ENCODE data around the gene IQSEC3.

The IQSEC3 gene

DNA sequence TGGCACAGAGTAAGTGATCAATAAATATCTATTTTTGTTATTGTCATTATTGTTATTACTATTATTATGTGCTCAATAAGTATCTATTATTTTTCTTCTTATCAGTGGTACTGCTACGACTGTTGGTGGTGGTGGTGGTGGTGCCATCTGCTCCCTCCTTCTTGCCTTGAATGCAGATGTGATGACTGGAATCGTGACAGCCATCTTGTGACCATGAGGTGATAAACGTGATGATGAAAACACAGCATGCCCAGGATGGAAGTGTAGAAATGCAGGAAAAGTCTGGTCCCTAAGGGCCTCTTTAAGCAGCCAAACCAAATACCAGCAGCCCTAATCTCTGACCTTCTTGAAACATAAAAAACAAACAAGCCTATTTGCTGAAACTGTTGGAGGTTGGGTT is 125.0 kb downstream of the IQSEC3 start:
- H3K4me3 ChIP-seq (ENCODE audit: low read depth, low read length) = no peak overlapping the region
- TF ChIP-seq, protein P1, sequence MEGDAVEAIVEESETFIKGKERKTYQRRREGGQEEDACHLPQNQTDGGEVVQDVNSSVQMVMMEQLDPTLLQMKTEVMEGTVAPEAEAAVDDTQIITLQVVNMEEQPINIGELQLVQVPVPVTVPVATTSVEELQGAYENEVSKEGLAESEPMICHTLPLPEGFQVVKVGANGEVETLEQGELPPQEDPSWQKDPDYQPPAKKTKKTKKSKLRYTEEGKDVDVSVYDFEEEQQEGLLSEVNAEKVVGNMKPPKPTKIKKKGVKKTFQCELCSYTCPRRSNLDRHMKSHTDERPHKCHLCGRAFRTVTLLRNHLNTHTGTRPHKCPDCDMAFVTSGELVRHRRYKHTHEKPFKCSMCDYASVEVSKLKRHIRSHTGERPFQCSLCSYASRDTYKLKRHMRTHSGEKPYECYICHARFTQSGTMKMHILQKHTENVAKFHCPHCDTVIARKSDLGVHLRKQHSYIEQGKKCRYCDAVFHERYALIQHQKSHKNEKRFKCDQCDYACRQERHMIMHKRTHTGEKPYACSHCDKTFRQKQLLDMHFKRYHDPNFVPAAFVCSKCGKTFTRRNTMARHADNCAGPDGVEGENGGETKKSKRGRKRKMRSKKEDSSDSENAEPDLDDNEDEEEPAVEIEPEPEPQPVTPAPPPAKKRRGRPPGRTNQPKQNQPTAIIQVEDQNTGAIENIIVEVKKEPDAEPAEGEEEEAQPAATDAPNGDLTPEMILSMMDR (IDR thresholded peaks at IDR 0.05; ENCODE audit: low read depth, low read length) = no peak

DNA sequence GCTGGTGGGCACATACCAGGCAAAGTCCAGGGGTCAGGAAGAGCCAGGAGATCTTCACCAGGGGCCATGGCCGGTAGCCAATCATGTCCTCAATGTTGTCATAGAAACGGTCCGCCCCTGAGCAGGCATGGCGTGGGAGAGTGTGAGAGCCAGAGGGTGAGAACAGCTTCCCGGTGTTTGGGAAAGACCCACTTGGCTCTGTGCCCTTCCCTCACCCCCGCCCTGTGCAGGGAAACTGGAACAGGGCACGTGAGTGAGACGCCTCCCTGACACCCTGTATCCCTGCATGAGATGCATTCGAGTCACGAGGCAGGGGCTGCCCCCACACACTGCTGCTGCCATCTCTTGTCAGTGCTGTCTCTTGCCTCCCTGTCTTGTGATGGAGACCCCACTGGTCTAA is 126.7 kb downstream of the IQSEC3 start:
- H3K4me3 ChIP-seq (ENCODE audit: low read depth, low read length) = no peak overlapping the region
- TF ChIP-seq, protein P1 (IDR thresholded peaks at IDR 0.05; ENCODE audit: low read depth, low read length) = no peak

DNA sequence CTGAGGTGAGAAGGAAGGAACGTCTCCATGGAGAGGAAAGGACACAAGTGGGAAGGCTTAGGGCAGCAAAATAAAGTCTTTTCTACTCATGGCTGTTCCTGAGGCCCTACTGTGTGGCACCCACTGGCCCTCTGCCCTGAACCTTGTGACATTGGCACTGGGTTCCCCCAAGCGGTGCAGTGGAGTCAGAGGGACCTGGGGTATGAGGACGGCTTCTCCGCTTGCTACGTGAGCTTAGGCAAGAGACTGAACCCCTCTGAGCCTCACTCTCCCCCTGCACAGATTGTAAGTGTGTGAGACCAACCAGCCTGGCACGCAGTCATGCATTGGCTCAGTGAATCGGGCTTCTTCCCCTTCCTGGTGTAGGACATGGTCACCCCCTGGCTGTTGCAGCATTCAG is 127.7 kb downstream of the IQSEC3 start:
- TF ChIP-seq, protein P1 (IDR thresholded peaks at IDR 0.05; ENCODE audit: low read depth, low read length) = no peak
- H3K4me3 ChIP-seq (ENCODE audit: low read depth, low read length) = no peak overlapping the region

DNA sequence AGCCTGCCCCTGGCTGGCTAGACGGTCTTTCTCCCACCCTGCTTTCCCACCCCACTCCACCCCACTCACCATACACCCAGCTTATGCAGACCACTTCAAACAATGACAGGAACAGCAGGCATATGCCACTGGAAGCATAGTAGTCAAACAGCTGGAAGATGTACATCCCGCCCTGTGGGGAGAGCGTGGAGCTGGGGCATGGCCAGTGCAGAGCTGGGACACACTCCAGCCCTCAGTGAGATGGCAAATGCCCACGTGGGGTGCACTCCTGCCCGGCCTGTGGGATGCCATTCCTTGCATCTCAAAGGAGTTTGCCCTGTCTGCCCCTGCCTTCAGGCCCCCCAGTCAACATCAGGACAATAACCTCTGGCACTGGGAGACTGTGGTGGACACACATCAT is 128.6 kb downstream of the IQSEC3 start:
- no peak overlapping the region for H3K4me3 ChIP-seq (ENCODE audit: low read depth, low read length)
- TF ChIP-seq, protein P1 (IDR thresholded peaks at IDR 0.05; ENCODE audit: low read depth, low read length) = no peak

DNA sequence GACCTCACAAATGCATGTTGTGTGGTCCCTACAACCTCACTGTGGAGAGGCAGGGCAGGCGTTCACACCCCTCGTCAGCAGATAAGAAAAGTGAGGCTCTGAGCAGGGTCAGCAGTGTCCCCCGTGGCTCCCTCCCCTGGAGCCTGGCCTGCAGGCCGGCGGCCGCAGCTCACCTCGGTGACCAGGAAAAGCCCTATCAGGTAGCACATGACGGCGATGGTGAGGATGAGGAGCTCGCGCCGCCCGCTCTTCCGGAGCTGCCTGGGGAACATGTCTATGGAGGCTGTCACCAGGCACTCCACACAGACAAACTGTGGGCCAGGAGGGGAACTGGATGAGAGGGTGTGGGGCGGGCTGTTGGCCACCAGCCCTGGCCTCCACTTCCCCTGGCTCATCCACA is 129.4 kb downstream of the IQSEC3 start:
- TF ChIP-seq, protein P1 (IDR thresholded peaks at IDR 0.05; ENCODE audit: low read depth, low read length) = no peak
- no peak overlapping the region for H3K4me3 ChIP-seq (ENCODE audit: low read depth, low read length)

DNA sequence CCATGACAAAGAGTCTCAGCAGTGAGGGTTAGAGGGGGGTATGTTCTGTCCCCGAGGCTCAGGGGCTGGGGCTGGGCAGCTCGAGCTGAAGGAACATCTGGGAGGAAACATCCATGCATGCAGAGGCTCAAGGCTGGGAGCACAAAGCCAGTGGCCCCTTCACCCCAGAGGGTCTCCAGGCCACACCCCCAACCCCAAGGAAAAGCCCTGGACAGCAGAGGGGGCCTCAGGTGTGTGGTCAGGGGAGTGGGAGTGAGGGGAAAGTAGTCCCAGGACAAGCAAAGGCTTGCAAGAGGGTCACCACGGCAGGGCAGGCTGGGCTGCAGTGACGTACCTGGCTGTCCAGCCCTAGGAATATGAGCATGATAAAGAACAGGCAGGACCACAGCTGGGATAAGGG is 129.9 kb downstream of the IQSEC3 start:
- H3K4me3 ChIP-seq (ENCODE audit: low read depth, low read length) = no peak overlapping the region
- TF ChIP-seq, protein P1 (IDR thresholded peaks at IDR 0.05; ENCODE audit: low read depth, low read length) = no peak

DNA sequence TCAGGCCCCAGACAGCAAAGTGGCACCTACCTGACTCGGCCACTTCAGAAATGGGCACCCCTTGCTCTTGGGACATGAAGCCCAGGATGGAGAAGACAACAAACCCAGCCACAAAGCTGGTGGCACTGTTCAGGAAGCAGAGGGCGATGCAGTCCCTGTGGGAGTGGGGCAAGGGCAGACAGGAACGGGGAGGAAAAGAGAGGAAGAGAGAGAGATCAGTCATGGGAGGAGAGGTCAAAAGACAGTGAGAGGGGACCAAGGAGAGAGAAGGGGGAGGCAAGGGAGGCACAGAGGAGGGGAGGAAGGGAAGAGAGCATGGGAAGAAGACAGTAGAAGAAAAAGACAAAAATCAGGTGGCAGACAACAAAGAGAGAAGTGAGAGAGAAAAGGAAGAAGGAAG is 130.8 kb downstream of the IQSEC3 start:
- no peak overlapping the region for H3K4me3 ChIP-seq (ENCODE audit: low read depth, low read length)
- TF ChIP-seq, protein P1 (IDR thresholded peaks at IDR 0.05; ENCODE audit: low read depth, low read length) = no peak

Measured in WI38 (cell line).